ENCODE measurements around the gene SERPINH1. TPM values are rescaled to one million over a fixed set of nuclear protein-coding genes. Genes with fewer than 3 reads are reported as not detected.

Gene SERPINH1
- total RNA-seq, 1 donor from 2014 or later = 687 TPM

GRCh38 chr11:75532200-75533048, 29.6 kb upstream of the SERPINH1 start:
- DNase-seq = peak; percentile 88

GRCh38 chr11:75533896-75534258, 28.2 kb upstream of the SERPINH1 start:
- DNase-seq = no peak

GRCh38 chr11:75534259-75535069, 27.6 kb upstream of the SERPINH1 start:
- DNase-seq = no peak

GRCh38 chr11:75535071-75535470, 27.0 kb upstream of the SERPINH1 start:
- DNase-seq = no peak

DNA sequence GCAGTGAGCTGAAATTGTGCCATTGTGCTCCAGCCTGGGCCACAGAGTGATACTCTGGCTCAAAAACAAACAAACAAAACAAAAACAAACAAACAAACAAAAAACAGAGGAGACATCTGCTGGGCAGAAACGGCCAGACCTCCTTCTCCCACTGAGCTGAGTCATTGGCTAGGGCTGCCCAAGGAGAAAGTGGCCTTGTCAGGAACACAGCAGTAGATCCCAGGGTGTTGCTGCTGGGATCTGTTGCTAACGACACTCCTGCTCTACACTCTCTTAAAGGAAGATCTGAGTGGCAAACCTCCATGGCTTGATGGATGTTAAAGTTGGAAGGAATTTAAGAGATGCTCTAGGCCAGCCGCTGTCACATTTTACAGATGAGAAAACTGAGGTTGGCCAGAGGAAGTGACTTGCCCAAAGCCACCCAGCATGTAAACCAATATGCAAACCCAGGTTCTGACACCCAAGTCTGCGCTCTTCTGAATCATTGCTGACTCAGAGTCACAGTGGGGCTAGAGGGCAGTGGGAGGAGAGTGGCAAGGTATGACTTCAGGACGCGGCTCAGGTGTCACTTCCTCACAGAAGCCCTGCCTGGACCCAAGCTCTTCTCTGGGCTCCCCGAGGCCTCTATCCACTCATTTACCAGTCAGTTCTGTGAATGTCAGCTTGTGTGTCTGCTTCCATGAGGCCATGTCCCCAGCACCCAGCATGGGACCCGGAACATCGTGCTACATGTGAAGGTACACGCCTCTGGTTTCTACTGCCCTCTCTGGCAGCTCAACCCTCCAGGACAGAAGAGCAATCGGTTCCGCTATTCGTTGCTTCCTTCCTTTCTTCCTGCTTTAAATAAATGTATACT, 25.0 kb upstream of the SERPINH1 start:
- DNase-seq = no peak

DNA sequence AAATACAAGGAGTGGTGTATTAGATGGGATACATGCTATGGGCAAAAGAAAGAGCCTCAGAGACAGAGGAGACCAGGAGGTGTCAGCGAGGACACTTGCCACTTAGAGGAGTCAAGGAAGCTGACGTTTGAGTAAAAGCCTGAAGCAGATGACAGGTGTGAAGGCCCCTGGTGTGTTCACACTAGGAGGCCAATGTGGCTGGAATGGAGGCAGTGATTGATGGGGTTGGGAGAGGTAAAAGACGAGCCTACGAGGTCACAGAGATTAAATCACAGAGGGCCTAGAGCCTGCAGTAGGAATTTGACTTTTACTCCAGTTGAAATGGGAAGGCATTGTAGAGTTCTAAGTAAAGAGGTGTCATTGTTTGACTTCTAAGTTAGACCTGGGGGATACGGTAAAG, 24.3 kb upstream of the SERPINH1 start:
- no peak for DNase-seq

- DNase-seq = no peak
Measured at GRCh38 chr11:75538150-75538942, 23.7 kb upstream of the SERPINH1 start.

- DNase-seq = peak; percentile 55
Measured at GRCh38 chr11:75539459-75540334, 22.4 kb upstream of the SERPINH1 start.

DNA sequence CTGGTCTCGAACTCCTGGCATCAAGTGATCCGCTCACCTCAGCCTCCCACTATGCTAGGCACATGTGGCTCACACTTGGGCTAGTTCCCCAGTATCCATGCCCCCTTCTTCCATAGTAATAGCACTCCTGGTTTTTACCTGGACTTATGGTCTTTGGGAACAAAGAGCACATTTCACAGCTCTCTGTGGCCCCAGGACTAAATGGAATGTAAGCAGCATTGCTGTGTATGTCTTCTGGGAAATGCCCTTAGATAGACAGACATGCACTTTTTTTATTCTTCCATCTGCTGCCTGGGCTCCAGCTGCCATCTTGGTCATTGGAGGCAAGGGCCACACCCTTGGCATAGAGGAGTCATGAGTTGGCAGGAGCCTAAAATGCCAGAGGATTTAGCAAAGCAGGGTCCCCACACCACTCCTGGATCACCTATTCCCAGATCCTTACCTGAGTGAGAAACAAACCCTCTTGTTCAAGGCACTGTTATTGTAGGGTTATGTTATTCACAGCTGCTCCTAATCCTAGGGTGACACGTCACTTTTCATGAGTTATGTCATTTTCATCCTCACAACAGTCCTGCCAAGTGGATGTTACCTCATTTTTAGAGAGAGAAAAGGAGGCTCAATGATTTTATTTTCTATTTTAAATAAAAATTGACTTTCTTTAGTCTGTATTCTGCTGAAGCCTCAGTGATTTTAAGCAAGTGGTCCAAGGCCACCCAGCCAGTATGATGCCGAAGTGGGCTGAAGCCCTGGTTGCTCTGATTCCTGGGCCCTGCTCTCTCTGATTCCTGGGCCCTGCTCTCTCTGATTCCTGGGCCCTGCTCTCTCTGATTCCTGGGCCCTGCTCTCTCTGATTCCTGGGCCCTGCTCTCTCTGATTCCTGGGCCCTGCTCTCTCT, 20.6 kb upstream of the SERPINH1 start:
- no peak for DNase-seq

GRCh38 chr11:75542088-75542438, 20.0 kb upstream of the SERPINH1 start:
- DNase-seq = no peak

GRCh38 chr11:75543806-75544205, 18.2 kb upstream of the SERPINH1 start:
- DNase-seq = no peak

GRCh38 chr11:75547177-75547576, 14.9 kb upstream of the SERPINH1 start:
- no peak for DNase-seq

GRCh38 chr11:75547617-75548058, 14.4 kb upstream of the SERPINH1 start:
- peak; percentile 87 for DNase-seq

DNA sequence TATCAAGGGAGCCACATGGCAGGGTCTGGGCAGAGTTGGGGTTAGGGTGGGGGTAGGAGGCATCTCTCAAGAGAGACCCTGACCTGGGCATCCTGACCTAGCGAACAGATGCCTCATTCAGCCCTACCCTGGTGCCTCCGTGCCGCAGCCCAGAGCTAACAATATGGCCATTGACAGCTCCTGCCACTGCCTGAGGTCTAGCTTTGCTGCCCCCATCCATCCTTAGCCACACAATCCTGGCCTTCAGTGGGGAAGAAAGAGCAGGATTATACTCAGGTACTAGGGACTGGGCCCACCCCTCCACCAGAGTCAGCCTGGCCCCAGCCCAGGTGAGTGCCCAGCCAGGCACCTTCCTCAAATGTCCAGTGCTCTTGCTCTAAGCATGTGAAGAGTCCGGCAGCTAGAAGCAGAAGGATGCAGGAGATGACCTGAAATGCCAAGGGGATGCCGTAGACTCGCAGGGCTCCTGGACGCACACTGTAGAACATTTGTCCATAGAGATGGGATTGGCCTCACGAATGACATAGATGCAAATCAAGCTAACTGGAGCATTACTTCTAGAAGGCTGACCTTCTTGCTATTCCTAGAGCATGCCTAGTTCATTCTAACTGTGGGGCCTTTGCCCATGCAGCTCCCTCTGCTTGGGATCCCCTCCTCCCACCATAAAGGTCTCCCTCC, 13.3 kb upstream of the SERPINH1 start:
- DNase-seq = peak; percentile 32

DNA sequence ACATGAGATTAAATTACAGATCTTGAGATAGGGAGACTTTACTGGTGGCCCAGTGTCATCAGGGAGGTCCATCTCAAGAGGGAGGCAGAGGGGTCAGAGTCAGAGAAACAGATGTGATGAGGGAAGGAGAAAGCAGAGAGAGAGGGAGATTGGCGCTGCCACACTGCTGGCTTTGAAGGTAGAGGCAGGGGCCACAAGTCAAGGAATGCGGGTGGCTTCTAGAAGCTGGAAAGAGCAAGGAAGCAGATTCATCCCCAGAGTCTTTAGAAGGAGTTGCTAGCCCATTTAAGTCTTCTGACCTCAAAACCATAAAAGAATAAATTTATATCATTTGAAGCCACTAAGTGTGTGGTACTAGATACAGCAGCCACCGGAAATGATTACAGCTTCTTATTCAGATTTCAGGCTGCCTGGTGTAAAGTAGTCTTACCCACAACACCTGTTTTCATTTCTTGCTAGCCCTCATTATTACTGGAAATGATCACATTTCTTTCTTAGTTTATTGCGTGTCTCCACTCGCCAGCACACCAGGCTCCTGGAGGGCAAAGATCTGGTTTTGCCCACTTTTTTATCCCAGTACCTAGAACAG, 12.6 kb upstream of the SERPINH1 start:
- no peak for DNase-seq

GRCh38 chr11:75553182-75553581, 8.9 kb upstream of the SERPINH1 start:
- no peak for DNase-seq

GRCh38 chr11:75553889-75554257, 8.2 kb upstream of the SERPINH1 start:
- no peak for DNase-seq

- DNase-seq = peak; percentile 99
Measured at GRCh38 chr11:75554258-75555022, 7.6 kb upstream of the SERPINH1 start.

Measured in tongue (tissue), 2 donors.